ENCODE data around the gene EDEM3. TPM values are rescaled to one million over a fixed set of nuclear protein-coding genes. Genes with fewer than 3 reads are reported as not detected.

Gene EDEM3
- total and polyA plus RNA-seq, 2 of the 8 experiments (the other 6 are each of a cell fraction or from before 2014, with no cell fraction given) = 1.6 to 14.0 TPM

- TF ChIP-seq CTCF (IDR thresholded peaks at IDR 0.05; ENCODE audit: control extremely low read depth in 1 of 3, insufficient read depth in 1 of 3, low read depth in 1 of 3, low read length in 3 of 3) = peak in 1 of 3 experiments; percentile 0; a peak in 1 of 4 replicates
- TF ChIP-seq HDAC2 (IDR thresholded peaks at IDR 0.05; ENCODE audit: borderline replicate concordance in 1 of 2, low read depth in 2 of 2, low read length in 2 of 2) = peak in 1 of 2 experiments; percentile 83; a peak in 2 of 4 replicates
- peak; percentile 21 for TF ChIP-seq TAF7 (optimal IDR thresholded peaks at IDR 0.05; ENCODE audit: borderline replicate concordance, low read depth, low read length)
Observed at GRCh38 chr1:184754476-184755225, at the start of gene EDEM3 (continued).

Measured in H1 (cell line).